Measurements from ENCODE around the gene NUP133.

- TF ChIP-seq NR1H2 (CRISPR knock-in tag; IDR thresholded peaks at IDR 0.05) = no peak
- no peak for TF ChIP-seq GABPB1 (CRISPR knock-in tag; IDR thresholded peaks at IDR 0.05)
- no peak; the same call in 1 of the 2 replicates for TF ChIP-seq CTCF (IDR thresholded peaks at IDR 0.05)
- no peak for TF ChIP-seq NFATC4 (CRISPR knock-in tag; IDR thresholded peaks at IDR 0.05)
- no peak for TF ChIP-seq MAX (CRISPR knock-in tag; IDR thresholded peaks at IDR 0.05)
- no peak for TF ChIP-seq ATF3 (CRISPR knock-in tag; conservative IDR thresholded peaks at IDR 0.05)
- no peak for TF ChIP-seq USF1 (CRISPR knock-in tag; IDR thresholded peaks at IDR 0.05)
- no peak for TF ChIP-seq CREM (CRISPR knock-in tag; IDR thresholded peaks at IDR 0.05)
- TF ChIP-seq CREB1 (CRISPR knock-in tag; IDR thresholded peaks at IDR 0.05) = no peak
Observed at GRCh38 chr1:229452956-229453801, 55.0 kb downstream of the NUP133 start.
